Right ventricle myocardium inferior (tissue), 1 donor: ENCODE results near the gene TBX18. TPM values are rescaled to one million over a fixed set of nuclear protein-coding genes. Genes with fewer than 3 reads are reported as not detected.

ENCODE experiments used
- ATAC-seq: fragments of 200-7000 bp; cut with Tn5 transposase; one replicate; pipeline ENCODE4 v1.9.1; 2020; ENCODE audit warnings: mild to moderate bottlenecking, moderate library complexity
- DNase-seq: peaks from one replicate; pipeline ENCODE4 v3.0.0; 2021; ENCODE audit errors: missing footprints
- intact Hi-C: fragments of 100-400 bp; cut with DNase I; formaldehyde crosslinking; loops from one replicate; pipeline ENCODE4 v1.11.0; 2022
- total RNA-seq: library from RNA; stranded (reverse); fragmentation: NEBNext Ultra II Directional; extraction: Animal tissue kit (Norgen Biotek cat#: 25700); gene quantifications from one replicate; pipeline ENCODE4 v1.2.1, GENCODE V29; 2021
- donor health status: DM: no; HTN: yes; CAD: no; lungs with severe emphysema.

The TBX18 gene
- total RNA-seq, 1 donor from 2014 or later = 8.4 TPM

GRCh38 chr6:84709121-84709520, 55.3 kb downstream of the TBX18 start:
- peak; percentile 48 for ATAC-seq
- no peak for DNase-seq
- intact Hi-C loops = no loop called here

DNA sequence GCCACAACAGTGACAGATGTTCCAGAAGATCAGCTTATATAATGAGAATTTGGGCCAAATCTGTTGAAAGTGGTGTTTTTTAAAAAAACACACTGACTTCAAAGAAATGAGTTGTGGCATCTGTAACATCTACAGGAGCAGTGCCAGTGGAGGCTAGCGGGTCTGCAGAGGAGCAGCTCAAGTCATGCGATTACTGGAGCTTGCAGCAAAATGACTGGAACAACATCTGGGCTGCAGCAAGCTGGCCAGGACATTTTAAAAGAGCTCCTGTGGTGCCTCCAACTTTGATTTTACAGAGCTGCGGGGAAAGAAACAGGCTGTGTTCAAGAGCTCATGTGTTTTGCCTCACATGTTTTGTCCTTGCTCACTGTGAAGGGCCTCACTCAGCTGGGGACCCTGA, 57.2 kb downstream of the TBX18 start:
- peak; percentile 44 for ATAC-seq
- intact Hi-C loops = no loop called here
- no peak for DNase-seq

- ATAC-seq (no peak), DNase-seq (no peak)
- intact Hi-C loops = no loop called here
Measured at GRCh38 chr6:84696166-84696565, 68.2 kb downstream of the TBX18 start.

DNA sequence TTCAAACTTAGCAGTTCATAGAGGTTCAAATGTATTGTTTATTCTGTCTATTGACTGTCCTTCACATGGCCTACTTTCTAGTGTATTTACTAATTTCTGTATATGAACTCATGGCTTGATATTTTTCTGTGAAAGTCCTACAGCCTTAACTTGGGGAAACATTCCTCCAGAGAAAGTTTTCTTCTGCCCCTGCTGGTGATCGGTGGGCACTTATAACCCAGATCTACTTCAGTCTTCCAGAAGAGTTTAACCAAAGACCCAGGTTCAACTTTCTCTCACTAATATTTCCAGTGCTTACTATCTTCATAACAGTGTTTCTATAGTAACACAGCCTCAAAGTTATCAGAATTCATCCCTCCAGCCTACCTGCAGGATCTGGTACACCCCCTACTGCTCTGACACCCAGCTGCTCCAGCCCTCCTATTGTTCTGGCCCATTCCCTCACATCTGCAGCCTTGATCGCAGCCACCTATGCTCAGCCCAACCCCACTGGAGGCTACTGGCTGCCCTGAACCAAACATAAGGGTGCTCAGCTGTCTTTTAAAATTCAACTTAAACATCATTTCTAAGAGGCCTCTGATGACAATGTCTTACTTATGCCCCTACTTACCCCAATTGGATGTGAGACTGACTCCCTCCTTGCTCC, 72.3 kb downstream of the TBX18 start:
- intact Hi-C loops = no loop called here
- ATAC-seq (no peak), DNase-seq (no peak)

- intact Hi-C loops = no loop called here
- ATAC-seq = no peak
- no peak for DNase-seq
Measured at GRCh38 chr6:84688141-84688873, 76.1 kb downstream of the TBX18 start.

DNA sequence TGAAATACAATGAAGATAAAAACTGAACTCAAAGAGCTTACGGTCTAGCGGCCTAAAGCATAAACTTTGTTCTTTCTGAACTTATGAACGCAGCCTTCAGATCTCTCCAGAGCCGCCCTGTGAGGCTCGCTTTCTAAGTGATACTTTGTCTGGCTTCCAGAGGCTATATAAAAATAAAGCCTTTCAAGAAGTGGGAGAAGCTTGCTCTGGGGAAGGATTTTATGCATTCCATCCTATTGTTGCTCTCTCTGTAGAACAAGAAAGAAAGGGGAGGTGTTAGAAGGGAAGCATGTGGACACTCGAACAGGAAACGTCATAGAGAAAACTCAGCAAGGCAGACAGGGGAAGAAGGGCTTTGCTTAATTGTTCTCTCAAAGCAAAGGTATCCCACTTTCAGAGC, 77.0 kb downstream of the TBX18 start:
- ATAC-seq (no peak), DNase-seq (no peak)
- intact Hi-C loops = no loop called here

DNA sequence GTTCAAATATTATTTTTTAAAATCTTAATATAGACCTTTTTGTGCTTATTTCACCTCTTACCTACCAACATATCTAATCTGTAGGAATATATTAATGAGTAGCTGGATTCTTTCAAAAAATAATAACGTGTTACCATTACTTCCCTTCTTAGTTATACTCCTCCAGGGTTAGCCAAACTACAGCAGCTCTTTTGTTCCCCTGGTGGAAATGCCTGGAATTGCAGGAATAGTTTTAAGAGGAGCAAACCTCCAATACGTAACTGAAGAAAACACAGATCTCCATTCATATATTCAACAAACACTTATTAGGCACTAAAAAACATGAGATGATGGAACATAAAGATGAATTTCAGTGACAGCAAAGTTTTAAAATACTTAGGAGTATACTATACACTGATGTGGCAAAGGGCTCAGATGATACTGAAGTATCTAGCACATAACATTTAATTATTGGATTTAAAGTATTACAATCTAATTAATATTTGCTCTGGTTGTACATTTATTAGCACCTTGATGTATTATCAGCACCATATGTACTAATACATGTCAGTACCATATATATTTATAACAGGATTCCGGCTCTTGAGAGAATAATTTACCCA, 78.3 kb downstream of the TBX18 start:
- DNase-seq = no peak
- intact Hi-C loops = no loop called here
- no peak for ATAC-seq

GRCh38 chr6:84681693-84682326, 82.6 kb downstream of the TBX18 start:
- intact Hi-C loops = no loop called here
- no peak for DNase-seq
- no peak for ATAC-seq

- DNase-seq (no peak), ATAC-seq (no peak)
- intact Hi-C loops = no loop called here
Measured at GRCh38 chr6:84675651-84676050, 88.7 kb downstream of the TBX18 start.

DNA sequence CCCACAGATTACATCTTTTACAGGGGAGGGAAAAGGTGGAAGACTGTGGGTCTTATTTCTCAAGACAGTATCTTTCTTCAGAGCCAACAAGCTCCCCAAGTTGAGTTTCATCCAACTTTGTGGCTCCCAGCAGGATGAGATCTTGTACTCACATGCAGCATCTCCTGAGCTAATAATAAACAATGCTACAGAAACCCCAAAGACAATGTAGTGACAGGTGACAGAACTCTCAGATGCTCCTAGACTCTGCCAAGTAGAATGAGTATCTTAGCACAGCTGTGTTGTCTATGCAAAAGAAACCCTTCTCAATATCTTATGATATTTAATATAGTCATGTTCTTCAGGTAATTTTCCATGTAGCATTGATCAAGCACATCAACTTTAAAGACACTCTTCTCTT, 90.0 kb downstream of the TBX18 start:
- intact Hi-C loops = no loop called here
- DNase-seq = no peak

GRCh38 chr6:84671183-84671582, 93.2 kb downstream of the TBX18 start:
- intact Hi-C loops = no loop called here

More for the DNA sequence above, 90.0 kb downstream of the TBX18 start:
- ATAC-seq = no peak

DNA sequence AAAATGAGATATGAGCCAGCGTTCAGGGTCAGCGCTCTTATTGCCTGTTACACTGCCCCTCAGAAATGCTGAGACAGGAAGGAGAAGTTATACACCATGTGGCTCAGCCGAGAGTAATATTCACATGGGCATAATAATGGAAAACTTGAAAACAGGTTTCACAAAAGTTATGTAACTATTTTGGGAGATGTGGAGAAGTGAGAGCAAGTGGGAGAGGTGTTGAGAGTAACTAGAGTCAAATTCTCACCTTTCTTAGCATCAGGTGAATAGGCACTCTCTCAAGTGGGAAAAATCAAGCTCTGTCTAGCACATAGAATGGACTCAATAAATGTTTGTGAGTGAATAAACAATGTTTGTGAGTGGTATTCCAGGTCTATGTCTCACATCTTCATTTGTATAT, 94.5 kb downstream of the TBX18 start:
- intact Hi-C loops = no loop called here
- ATAC-seq (no peak), DNase-seq (no peak)

More at GRCh38 chr6:84671183-84671582, 93.2 kb downstream of the TBX18 start:
- ATAC-seq (no peak), DNase-seq (no peak)

DNA sequence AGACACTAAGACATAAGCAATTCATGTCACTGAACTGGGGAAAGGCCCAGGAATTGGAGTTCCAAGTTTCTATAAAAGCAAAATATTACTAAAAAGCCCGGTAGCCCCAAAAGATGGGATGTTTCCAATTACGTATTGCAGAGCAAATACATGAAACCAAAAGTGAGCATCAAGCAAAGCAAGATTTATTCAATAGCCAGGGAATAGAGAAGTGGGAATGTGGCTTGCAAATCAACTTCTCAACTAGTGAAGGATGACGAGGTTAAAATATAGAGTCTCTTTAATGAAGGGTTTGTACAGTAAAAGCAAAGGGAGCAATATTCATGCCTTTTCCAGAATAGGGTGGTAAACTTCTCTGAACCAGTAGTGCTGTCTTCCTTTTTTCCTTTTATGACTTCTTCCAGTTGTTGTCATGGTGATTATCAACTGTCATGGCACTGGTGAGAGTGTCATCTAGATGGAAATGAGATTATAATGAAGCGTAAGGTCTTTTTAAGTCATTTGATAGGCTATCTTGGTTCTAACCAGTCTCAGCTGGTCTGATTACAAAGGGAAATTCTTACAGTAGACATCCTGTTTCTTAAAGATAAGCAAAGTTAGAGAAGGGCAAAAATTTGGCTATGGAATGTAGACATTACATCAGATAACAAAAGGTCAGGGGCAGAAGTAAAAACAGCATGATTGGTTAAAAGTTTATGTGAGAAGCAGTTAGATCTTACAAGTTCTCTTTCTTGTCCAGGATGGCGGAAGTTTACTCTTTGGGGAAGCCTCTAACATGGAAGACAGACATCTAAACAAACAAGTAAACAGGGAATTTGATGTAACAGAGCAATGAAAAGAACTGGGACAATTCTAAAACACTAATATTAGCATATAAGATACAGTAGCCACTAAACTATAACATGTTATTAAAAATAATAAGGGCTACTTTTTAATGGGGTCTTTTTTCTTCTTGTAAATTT, 96.9 kb downstream of the TBX18 start:
- ATAC-seq (no peak), DNase-seq (no peak)

GRCh38 chr6:84665401-84665800, 99.0 kb downstream of the TBX18 start:
- DNase-seq (no peak), ATAC-seq (no peak)
- intact Hi-C loops = no loop called here

More for the DNA sequence above, 96.9 kb downstream of the TBX18 start:
- intact Hi-C loops = no loop called here

- ATAC-seq (no peak), DNase-seq (no peak)
- intact Hi-C loops = no loop called here
Measured at GRCh38 chr6:84663866-84664265, 100.5 kb downstream of the TBX18 start.

DNA sequence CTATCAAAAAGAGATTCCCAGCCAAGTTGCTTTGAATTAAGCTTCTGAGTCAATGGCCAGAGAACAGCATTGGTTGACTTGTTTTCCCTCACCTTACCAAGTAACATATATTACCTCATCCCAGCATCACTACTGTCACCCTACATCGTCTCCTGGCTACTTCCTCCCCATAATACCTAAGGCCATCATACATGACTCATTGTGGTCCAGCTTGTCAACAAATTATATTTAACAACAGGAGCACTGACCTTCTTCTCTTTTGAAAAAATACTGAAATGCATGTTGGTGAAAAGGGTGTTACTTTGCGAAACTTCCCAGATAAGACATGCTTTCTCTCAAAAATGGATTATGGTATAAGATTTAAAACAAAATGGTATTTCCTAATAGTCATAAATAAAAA, 106.9 kb downstream of the TBX18 start:
- DNase-seq (no peak), ATAC-seq (no peak)
- intact Hi-C loops = no loop called here

GRCh38 chr6:84657025-84657424, 107.4 kb downstream of the TBX18 start:
- intact Hi-C loops = no loop called here
- DNase-seq = no peak
- no peak for ATAC-seq

GRCh38 chr6:84653027-84653551, 111.3 kb downstream of the TBX18 start:
- intact Hi-C loops = no loop called here
- DNase-seq (no peak), ATAC-seq (no peak)
